ENCODE measurements around the gene GHSR.

DNA sequence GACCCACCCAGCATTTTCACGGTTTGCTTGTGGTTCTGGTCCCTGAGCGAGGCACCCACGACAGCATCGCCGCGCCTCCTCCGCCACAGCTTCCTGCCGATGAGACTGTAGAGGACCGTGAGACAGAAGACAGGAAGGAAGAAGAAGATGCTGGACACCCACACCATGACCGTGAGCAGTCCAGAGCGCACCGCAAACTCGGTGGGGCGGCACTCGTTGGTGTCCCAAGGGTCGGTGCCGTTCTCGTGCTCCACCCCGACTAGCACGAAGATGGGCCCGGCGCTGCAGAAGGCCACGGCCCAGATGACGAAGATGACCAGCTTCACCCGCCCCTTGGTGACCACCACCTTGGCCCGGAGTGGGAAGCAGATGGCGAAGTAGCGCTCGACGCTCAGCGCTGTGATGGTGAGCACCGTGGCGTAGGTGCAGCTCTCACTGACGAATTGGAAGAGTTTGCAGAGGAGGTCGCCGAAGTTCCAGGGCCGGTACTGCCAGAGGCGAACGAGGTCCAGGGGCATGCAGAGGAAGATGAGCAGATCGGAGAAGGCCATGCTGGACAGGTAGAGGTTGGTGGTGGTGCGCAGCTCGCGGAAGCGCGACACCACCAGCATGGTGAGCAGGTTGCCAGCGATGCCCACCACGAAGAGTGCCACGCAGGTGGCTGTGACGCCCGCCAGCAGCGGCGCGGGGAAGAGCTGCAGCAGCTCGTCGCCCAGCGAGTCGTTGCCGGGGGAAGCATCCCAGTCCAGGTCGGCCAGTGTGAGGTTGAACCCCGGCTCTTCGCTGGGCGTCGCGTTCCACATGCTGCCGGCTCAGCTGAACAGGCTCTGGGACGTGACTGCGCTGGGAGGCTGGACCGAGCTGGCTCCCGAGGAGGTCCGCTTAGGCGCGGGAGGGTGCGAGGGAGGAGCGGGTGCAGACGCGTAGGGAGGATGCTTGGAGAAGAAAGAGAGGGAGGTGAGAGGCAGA is at the start of gene GHSR:
- TF ChIP-seq EZH2 (IDR thresholded peaks at IDR 0.05; ENCODE audit: insufficient read depth, poor library complexity, severe bottlenecking) (no peak), EZH2phosphoT487 (IDR thresholded peaks at IDR 0.05; ENCODE audit: insufficient read depth, low read depth) (no peak)

Data from GM23248 (cell line).